Activated T-helper 17 cell treated with anti-CD3 and anti-CD28 coated beads, Interleukin-2, amount 50 U/mL, for 72 hours (primary cell): ENCODE measurements around the gene BAIAP3. TPM values are rescaled to one million over a fixed set of nuclear protein-coding genes. Genes with fewer than 3 reads are reported as not detected.
A peak's percentile ranks its signal among the peaks of the same experiment; 100 is the strongest.

ENCODE experiments used
- ATAC-seq: fragments of 150-1000 bp; cut with Tn5 transposase; replicated peaks from 2 replicates; pipeline ENCODE4 v1.10.0; 2021; ENCODE audit warnings: mild to moderate bottlenecking, moderate library complexity
- H3K27ac Mint-ChIP-seq: one replicate; pipeline ENCODE4 v1.8.0; 2022; ENCODE audit warnings: mixed read lengths
- H3K27me3 Mint-ChIP-seq: one replicate; pipeline ENCODE4 v1.8.0; 2022; ENCODE audit warnings: mixed read lengths
- H3K36me3 Mint-ChIP-seq: one replicate; pipeline ENCODE4 v1.8.0; 2022; ENCODE audit warnings: low read depth, mild to moderate bottlenecking, mixed read lengths
- H3K4me1 Mint-ChIP-seq: one replicate; pipeline ENCODE4 v1.8.0; 2022; ENCODE audit warnings: mixed read lengths
- H3K4me3 Mint-ChIP-seq: one replicate; pipeline ENCODE4 v1.8.0; 2022; ENCODE audit warnings: mild to moderate bottlenecking, mixed read lengths
- H3K9me3 Mint-ChIP-seq: one replicate; pipeline ENCODE4 v1.8.0; 2022; ENCODE audit warnings: mixed read lengths
- total RNA-seq, 2 donors: library from RNA; stranded (reverse); gene quantifications; one replicate each; pipeline ENCODE4 v1.2.3, GENCODE V29; 2022

Gene BAIAP3
- total RNA-seq, 2 donors from 2014 or later = 0.71 to 2.2 TPM

DNA sequence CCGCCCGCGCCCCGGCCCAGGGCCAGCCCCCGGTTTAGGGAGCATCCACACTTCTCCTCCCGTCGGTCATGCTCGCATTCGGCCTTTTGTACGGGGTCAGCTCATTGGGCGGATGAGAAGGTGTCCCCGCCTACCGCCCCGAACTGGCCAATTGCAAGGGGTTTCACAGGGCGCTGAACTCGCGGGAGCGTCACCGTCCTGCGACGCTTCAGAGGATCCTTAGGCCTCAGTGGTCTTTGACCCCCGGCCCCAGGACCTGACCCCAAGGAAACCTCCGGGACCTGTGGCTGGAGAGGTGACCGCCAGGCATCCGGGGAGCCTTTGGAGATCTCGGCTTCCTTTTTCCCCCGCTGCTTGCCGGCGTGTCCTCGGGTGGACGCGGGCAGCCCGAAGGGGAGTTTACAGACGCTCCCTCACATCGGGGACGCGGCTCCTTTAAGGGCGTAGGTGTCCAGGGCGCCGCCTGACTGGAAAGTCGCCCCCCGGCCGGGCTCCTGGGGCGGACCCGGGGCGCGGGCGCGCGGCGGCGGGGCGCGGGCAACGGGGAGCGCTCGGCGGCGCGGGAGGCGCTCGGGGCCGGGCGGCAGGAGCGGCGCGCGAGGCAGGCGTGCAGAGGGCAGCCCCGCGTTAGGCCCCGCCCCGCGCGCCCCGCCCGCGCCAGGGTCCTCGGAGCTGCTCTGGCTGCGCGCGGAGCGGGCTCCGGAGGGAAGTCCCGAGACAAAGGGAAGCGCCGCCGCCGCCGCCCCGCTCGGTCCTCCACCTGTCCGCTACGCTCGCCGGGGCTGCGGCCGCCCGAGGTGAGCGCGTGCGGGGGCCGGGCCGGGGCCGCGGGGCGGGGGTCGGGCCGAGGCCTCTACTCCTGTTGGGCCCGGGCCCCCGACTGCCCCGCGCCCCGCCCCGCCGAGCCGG, 24.2 kb upstream of the BAIAP3 start, which contains the start of gene UBE2I:
TSS of gene UBE2I (plus strand) at position 660 of the 909 bp plus-strand sequence. CDS start 4,395 bp downstream, outside the sequence.
- Mint-ChIP-seq H3K27ac (peak within 1 kb of the TSS; percentile 99), H3K4me1 (no peaks in the 10 kb centered on the region), H3K4me3 (peak within 1 kb of the TSS; percentile 90), H3K27me3 (no peaks in the 10 kb centered on the region), H3K9me3 (no peaks in the 10 kb centered on the region), H3K36me3 (peaks cover 44% of the 10 kb centered on the region)
- peak; percentile 70 for ATAC-seq

DNA sequence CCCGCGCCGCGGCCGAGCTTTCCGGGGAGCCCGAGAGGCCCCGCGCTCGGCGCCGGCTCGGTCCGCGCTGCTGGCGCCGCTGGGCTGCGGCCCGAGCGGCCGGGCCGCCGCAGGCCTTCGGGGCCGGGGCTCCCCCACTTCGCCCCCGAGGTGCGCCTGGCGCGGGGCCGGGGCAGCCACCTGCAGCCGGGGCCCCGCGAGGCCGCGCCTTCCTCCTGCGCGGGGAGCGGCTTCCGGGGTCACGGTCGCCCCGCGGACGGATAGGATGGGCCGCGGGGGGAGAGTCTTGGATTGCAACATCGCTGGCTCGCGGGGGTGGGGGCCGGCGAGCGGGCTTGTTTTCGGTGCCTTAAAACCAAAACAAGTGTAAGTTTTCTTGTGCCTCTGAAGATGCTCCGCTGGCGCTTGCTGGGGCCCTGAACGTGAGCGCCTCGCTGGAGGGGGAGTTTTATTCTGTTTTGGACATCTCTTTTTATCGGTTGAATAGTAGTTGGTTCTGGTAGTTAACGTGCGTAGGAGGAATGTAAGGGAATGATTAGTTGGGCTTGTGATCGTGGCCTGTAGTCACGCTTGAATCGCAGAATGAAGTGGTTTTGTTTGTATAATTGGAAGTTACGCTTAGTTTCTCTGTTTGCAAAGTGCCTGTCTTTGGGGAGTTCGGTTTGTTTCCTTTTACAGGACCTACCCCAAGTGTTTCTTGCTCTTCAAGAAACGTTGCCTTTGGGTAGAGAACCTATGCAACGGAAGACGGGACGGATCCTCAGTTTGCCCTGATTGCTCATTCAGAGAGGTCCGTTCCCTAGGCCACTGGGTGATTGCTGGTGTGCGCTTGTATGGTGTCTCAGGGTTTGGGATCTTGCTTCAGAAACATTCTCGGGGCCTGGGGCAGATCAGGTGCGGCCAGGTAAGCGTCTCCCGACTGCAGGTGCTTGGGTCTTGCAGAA, 23.3 kb upstream of the BAIAP3 start:
- peak overlapping the region; percentile 95 for H3K27ac Mint-ChIP-seq
- no peaks in the 10 kb centered on the region for H3K27me3 Mint-ChIP-seq
- H3K36me3 Mint-ChIP-seq = peaks cover 51% of the 10 kb centered on the region
- peak overlapping the region; percentile 90 for H3K4me3 Mint-ChIP-seq
- peak; percentile 28 for ATAC-seq
- no peaks in the 10 kb centered on the region for H3K9me3 Mint-ChIP-seq
- H3K4me1 Mint-ChIP-seq = no peaks in the 10 kb centered on the region

DNA sequence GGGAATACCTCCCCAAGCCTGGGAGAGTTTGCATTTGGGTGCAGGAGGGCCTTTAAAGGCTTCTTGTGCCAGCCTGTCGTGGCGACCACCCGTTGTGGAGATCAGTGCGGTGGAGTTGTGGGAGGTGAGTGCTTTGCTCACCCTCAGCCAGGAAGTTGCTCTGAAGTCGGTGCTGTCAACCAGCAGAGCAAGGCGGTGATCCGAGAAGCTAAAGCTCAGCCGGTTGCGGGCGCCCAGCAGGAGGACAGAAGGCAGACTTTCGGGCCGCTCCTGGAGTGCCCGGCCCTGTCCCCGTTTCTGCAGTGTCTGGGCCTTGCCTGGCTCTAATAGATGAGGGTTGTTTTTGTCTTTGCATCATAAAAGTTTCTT, 22.6 kb upstream of the BAIAP3 start:
- Mint-ChIP-seq H3K36me3 (peaks cover 56% of the 10 kb centered on the region), H3K27me3 (no peaks in the 10 kb centered on the region), H3K27ac (peak overlapping the region; percentile 95), H3K4me3 (peak overlapping the region; percentile 90), H3K4me1 (no peaks in the 10 kb centered on the region), H3K9me3 (no peaks in the 10 kb centered on the region)
- ATAC-seq = no peak

DNA sequence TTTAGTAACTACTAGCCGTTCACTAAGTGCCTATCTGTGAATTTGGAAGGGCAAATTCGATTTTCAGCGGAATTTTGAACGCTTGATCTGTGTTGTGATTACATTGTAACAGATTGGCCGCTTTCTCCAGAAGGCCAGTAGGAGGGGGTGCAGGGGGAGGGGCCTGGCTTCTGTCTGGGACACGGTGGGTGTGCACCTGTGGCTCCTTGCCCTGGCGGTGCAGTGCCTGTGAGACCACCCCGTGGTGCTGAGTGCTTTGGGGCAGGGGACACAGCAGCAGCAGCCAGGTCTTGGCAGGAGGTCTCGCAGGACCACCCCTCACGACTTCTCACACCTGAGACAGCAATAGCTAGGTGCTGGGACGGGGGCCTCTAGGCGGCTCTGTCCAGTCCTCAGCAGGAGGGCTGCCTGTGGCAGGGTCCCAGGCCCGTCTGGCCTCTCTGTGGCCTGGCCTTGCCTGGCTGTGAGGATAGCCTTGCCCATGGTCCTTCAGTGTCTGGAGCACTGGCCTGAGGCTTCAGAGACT, 22.2 kb upstream of the BAIAP3 start:
- Mint-ChIP-seq H3K36me3 (peaks cover 61% of the 10 kb centered on the region), H3K27ac (peak overlapping the region; percentile 95), H3K4me1 (no peaks in the 10 kb centered on the region), H3K4me3 (peak overlapping the region; percentile 90), H3K27me3 (no peaks in the 10 kb centered on the region), H3K9me3 (no peaks in the 10 kb centered on the region)
- no peak for ATAC-seq

DNA sequence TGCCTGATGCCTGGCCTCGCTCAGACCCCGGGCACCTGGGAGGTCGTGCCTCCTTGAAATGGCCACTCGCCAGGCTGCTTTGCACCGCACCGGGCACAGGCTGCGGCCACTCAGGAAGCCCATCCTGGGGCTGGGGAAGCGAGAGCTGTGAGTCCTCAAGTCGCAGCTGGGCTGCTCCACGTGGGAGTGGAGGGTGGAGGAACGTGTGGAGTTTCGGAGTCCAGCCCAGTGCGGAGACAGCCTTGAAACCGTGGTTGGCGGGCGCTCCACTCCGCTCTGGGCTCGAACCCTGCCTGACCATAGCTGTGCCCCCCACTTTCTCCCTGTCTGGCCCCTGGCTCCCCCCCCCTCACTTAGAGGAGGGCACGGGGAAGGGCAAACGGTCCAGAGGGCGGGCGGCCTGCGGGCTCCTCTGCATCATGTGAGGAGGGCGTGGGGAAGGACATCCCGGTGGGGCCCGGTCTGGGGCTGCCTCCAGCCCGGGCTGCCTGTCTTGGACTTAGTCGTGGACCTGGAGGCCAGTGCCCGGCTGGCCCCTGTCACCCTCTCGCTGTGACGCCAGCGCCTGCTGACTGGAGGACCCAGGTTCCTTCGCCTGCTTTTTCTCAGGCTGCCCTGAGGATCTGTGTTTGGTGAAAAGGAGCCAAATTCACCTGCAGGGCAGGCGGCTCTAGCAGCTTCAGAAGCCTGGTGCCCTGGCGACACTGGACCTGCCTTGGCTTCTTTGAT, 21.5 kb upstream of the BAIAP3 start:
- no peaks in the 10 kb centered on the region for H3K27me3 Mint-ChIP-seq
- H3K4me1 Mint-ChIP-seq = no peaks in the 10 kb centered on the region
- no peak overlapping the region for H3K27ac Mint-ChIP-seq
- H3K9me3 Mint-ChIP-seq = no peaks in the 10 kb centered on the region
- no peak for ATAC-seq
- H3K4me3 Mint-ChIP-seq = peak overlapping the region; percentile 90
- H3K36me3 Mint-ChIP-seq = peaks cover 67% of the 10 kb centered on the region

DNA sequence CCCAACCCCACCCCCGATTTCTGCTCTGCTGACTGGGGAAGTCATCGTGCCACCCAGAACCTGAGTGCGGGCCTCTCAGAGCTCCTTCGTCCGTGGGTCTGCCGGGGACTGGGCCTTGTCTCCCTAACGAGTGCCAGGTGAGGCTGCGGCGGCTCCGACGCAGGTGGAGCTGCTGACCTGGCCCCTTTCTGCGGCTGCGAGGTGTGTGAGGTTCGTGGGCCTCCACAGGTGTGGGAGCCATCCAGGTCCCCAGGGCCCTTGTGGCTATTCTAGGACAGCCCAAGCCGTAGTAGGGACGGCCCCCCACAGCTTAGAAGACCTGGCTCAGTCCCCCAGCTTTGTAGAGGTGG, 21.0 kb upstream of the BAIAP3 start:
- ATAC-seq = no peak
- H3K4me1 Mint-ChIP-seq = no peaks in the 10 kb centered on the region
- no peaks in the 10 kb centered on the region for H3K27me3 Mint-ChIP-seq
- H3K4me3 Mint-ChIP-seq = peak overlapping the region; percentile 90
- no peak overlapping the region for H3K27ac Mint-ChIP-seq
- H3K9me3 Mint-ChIP-seq = no peaks in the 10 kb centered on the region
- H3K36me3 Mint-ChIP-seq = peaks cover 72% of the 10 kb centered on the region

DNA sequence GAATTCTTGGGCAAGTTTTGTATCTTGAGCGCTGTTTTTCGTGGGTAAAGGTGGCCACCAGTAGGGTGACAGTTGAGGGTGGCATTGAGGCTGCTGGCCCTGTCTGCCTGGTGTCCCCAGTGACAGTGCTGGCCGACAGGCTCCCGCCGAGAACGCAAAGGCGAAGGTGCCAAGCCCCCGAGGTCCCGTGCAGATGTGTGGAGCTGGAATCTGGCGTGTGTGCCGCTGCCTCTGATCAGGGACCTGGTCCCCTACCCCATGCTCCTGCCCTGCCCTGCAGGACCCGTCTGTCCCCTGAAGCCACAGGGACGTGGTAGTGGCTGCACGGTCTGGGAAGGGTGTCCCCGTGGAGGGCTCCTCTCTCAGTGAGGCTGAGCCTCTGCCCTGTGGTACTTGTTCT, 20.5 kb upstream of the BAIAP3 start:
- no peaks in the 10 kb centered on the region for H3K27me3 Mint-ChIP-seq
- H3K4me1 Mint-ChIP-seq = no peaks in the 10 kb centered on the region
- no peak for ATAC-seq
- H3K4me3 Mint-ChIP-seq = peak overlapping the region; percentile 90
- no peak overlapping the region for H3K27ac Mint-ChIP-seq
- no peaks in the 10 kb centered on the region for H3K9me3 Mint-ChIP-seq
- peaks cover 76% of the 10 kb centered on the region for H3K36me3 Mint-ChIP-seq

DNA sequence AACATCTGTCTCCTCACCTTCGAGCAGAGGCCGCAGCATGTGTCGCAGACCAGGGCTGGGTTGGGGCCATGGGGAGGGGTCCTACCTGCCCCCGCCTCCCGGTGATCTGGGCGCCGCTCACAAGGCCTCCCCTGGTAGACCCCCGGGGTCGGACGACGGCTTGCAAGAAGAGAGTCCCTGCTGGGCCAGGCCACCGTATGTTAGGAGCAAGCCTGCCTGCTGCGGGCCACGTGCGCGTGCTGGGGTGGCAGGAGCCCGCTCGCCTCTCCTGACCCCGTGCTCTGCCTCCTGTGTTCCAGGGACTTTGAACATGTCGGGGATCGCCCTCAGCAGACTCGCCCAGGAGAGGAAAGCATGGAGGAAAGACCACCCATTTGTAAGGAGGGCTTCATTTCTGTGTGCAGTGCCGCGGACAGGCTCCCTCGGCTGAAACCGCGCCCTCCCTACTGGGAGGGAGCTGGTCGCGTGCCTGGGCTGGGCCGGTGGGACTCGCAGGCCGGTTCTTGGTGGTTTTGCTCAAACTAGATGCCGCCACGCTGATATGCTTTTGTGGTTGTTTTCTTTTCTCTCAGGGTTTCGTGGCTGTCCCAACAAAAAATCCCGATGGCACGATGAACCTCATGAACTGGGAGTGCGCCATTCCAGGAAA, 19.6 kb upstream of the BAIAP3 start:
- Mint-ChIP-seq H3K27ac (no peak overlapping the region), H3K9me3 (no peaks in the 10 kb centered on the region), H3K4me1 (no peaks in the 10 kb centered on the region), H3K4me3 (no peak overlapping the region), H3K36me3 (peaks cover 79% of the 10 kb centered on the region), H3K27me3 (no peaks in the 10 kb centered on the region)
- no peak for ATAC-seq

DNA sequence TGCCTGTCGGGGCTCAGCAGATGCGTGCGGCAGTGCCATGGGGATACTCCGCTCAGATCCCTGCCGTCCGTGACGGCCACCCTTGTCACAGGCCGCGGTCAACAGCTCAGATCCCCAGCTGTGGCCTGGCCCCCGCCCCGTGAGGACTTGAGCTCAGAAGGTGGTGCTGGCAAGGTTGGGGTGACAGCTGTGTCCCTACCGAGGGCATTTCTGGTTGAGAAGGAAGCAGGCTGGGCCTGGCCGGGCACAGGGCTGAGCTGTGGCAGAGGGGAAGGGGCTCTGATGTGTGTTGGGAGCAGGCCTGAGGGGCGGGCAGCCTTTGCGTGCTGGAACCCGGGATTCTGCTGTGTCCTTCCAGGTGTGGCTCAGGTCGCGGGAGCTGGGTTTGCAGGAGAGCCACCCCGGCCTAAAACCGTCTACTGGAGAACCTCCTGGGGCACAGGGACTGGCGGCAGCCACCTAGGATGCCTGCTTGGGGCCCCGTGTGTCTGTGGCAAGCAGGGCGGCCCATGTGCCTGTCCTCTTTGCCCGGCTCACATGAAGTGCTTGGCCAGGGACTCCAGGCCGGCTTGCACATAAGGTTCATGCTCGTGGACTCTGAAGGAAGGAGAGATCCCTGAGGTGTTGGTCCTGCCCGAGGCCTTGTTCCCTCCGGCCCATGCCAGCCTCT, 18.9 kb upstream of the BAIAP3 start:
- H3K27ac Mint-ChIP-seq = no peak overlapping the region
- H3K36me3 Mint-ChIP-seq = peaks cover 86% of the 10 kb centered on the region
- no peak for ATAC-seq

DNA sequence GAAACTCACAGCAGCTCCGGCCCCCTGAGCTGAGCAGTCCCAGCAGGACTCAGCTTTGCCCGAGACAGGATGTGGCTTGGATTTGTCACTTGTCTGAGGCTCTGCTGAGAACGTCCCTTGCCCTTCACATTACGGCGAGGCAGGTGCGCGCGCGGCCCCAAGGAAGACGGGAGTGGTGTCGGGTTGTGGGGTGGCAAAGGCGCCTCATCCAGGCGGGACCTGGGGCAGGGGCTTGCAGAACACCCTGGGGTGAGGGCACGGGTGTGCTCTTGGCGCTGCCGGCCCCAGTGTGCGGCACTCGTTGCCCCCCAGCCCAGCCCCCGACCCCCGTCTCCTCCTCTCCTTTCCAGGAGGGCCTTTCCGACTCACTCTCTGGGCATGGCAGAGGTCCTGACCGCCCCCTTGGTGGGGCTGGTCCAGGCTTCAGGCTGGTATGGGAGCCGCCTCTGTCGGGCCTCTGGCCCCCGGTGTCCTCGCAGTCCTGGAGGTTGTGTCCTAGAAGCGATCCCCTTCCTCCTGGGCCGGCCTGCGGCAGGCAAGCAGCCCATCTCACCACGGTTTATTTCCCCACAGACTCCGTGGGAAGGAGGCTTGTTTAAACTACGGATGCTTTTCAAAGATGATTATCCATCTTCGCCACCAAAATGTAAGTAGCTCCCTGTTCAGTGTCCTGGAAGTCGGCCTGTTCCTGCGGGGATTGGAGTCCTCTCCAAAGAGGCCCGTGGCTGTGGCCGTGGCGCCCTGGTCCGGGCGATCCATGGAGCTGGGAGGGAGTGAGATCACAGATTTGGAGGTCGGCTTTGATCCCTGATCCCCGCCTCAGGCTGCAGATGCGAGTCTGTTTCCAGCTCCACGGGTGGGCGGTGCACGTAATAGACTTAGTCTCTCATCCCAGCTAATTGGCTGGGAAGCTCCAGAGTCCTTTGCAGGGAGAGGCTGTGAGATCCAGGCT, 18.1 kb upstream of the BAIAP3 start:
- no peaks in the 10 kb centered on the region for H3K9me3 Mint-ChIP-seq
- no peak overlapping the region for H3K27ac Mint-ChIP-seq

More for the DNA sequence above, 18.9 kb upstream of the BAIAP3 start:
- no peaks in the 10 kb centered on the region for H3K27me3 Mint-ChIP-seq
- H3K4me3 Mint-ChIP-seq = no peak overlapping the region
- no peaks in the 10 kb centered on the region for H3K4me1 Mint-ChIP-seq
- no peaks in the 10 kb centered on the region for H3K9me3 Mint-ChIP-seq

DNA sequence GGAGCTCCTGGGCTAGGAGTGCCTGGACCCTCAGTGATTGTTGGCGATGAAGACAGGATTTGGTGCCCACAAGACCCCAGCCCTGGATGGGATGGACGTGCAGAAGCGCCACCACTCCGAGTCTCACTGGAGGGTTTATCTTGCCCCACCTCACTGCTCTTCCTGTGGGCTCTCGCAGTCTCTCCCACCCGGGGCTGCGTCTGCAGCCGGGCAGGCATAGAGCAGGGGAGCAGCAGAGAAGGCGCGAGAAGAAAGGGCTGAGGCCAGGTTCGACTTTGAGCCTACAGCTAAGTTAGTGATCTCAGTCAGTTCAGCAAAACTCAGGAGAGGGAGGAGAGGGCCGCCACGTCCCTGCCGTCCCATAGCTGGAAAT, 17.4 kb upstream of the BAIAP3 start:
- Mint-ChIP-seq H3K9me3 (no peaks in the 10 kb centered on the region), H3K4me1 (no peaks in the 10 kb centered on the region), H3K36me3 (peaks cover 89% of the 10 kb centered on the region), H3K4me3 (no peak overlapping the region), H3K27me3 (no peaks in the 10 kb centered on the region), H3K27ac (no peak overlapping the region)
- ATAC-seq = no peak

More for the DNA sequence above, 18.1 kb upstream of the BAIAP3 start:
- ATAC-seq = no peak
- H3K4me3 Mint-ChIP-seq = no peak overlapping the region
- H3K4me1 Mint-ChIP-seq = no peaks in the 10 kb centered on the region
- H3K27me3 Mint-ChIP-seq = no peaks in the 10 kb centered on the region
- peaks cover 89% of the 10 kb centered on the region for H3K36me3 Mint-ChIP-seq

DNA sequence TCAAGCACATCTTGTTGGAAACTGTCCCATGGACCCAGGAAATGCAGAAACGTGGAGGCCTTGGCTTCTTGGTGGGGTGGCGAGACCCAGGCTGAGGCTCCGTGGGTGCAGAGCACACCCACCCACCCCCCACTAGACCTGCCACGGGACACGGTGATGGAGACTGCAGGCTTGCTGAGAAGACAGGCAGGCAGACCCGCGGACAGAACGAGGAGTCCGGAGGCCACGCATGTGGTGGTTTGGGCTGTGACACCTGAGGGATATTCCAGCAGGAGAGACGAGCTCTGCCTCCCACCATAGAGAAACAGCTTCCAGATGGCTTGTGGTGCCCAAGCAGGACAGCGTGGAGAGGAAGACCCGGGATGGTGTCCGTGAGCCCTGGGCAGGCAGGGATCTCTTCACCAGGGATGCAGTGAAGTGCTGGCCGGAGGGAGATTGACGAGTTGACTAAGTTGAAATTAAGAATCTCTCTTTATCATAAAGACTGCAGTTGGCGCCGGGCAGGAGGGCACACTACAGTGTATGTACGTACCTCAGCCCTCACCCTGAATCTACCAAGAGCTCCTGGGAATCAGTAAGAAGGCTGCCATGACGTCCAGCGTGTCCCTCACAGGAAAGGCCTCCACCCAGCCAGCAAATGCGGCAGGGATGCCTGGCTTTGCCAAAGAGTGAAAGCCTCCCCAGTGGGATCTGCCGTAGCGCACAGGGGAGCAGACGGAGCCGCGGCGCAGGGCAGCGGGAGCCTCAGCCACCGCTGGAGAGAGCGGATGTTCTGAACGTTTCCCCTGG, 15.8 kb upstream of the BAIAP3 start:
- no peak overlapping the region for H3K4me3 Mint-ChIP-seq
- no peaks in the 10 kb centered on the region for H3K4me1 Mint-ChIP-seq
- peaks cover 94% of the 10 kb centered on the region for H3K36me3 Mint-ChIP-seq
- no peak overlapping the region for H3K27ac Mint-ChIP-seq
- no peaks in the 10 kb centered on the region for H3K27me3 Mint-ChIP-seq
- ATAC-seq = no peak
- no peaks in the 10 kb centered on the region for H3K9me3 Mint-ChIP-seq
